GM23338 (cell line): ENCODE results near the gene AREL1. TPM values are rescaled to one million over a fixed set of nuclear protein-coding genes. Genes with fewer than 3 reads are reported as not detected.

Experiments
- ATAC-seq: fragments of 200-7000 bp; cut with Tn5 transposase; 3 replicates; pipeline ENCODE4 v1.9.1; 2020
- DNase-seq: peaks from one replicate; pipeline ENCODE4 v3.0.0-alpha.2; 2015; ENCODE audit warnings: low spot score
- H2AFZ ChIP-seq: fragments of 200-600 bp; sonication (generic); 2 replicates; pipeline ENCODE4 v1.8.0; 2016; ENCODE audit warnings: antibody characterized with exemption, mild to moderate bottlenecking, moderate library complexity
- H3F3A ChIP-seq: fragments of 200-600 bp; sonication (generic); replicated peaks from 2 replicates; pipeline ENCODE4 v1.8.0; 2017; ENCODE audit warnings: antibody characterized with exemption, mixed run types, low read depth
- H3K27ac ChIP-seq: fragments of 200-600 bp; sonication (generic); 2 replicates; pipeline ENCODE4 v1.6.1; 2016; ENCODE audit warnings: low read depth
- H3K27me3 ChIP-seq: fragments of 200-600 bp; sonication (generic); 2 replicates; pipeline ENCODE4 v1.8.0; 2016; ENCODE audit warnings: mild to moderate bottlenecking, mixed run types, moderate library complexity; ENCODE audit not compliant: insufficient read depth
- H3K36me3 ChIP-seq: fragments of 200-600 bp; sonication (generic); 2 replicates; pipeline ENCODE4 v1.8.0; 2016; ENCODE audit warnings: mild to moderate bottlenecking; ENCODE audit not compliant: insufficient read depth
- H3K4me1 ChIP-seq: fragments of 200-600 bp; sonication (generic); 2 replicates; pipeline ENCODE4 v1.8.0; 2016; ENCODE audit warnings: mild to moderate bottlenecking, moderate library complexity; ENCODE audit not compliant: insufficient read depth
- H3K4me2 ChIP-seq: fragments of 200-600 bp; sonication (generic); 2 replicates; pipeline ENCODE4 v1.7.1; 2017; ENCODE audit warnings: mixed run types
- H3K4me3 ChIP-seq: fragments of 200-600 bp; sonication (generic); 2 replicates; pipeline ENCODE4 v1.6.1; 2016; ENCODE audit warnings: mixed run types
- H3K79me2 ChIP-seq: fragments of 200-600 bp; sonication (generic); replicated peaks from 2 replicates; pipeline ENCODE4 v1.8.0; 2017; ENCODE audit warnings: mild to moderate bottlenecking; ENCODE audit not compliant: insufficient read depth
- H3K9me2 ChIP-seq: fragments of 200-600 bp; sonication (generic); 2 replicates; pipeline ENCODE4 v1.8.0; 2017; ENCODE audit not compliant: insufficient read depth
- H4K20me1 ChIP-seq: fragments of 200-600 bp; sonication (generic); replicated peaks from 2 replicates; pipeline ENCODE4 v1.8.0; 2017; ENCODE audit warnings: mild to moderate bottlenecking; ENCODE audit not compliant: insufficient read depth
- H3K27ac Mint-ChIP-seq: 2 replicates; pipeline ENCODE4 v1.8.0; 2020; ENCODE audit warnings: inconsistent platforms, mild to moderate bottlenecking, moderate library complexity, mixed read lengths
- H3K27me3 Mint-ChIP-seq: 3 replicates; pipeline ENCODE4 v1.8.0; 2022; ENCODE audit warnings: low read depth, mild to moderate bottlenecking, moderate library complexity, mixed read lengths, inconsistent platforms; ENCODE audit not compliant: insufficient read depth, poor library complexity
- H3K36me3 Mint-ChIP-seq: 3 replicates; pipeline ENCODE4 v1.8.0; 2021; ENCODE audit warnings: low read depth, mild to moderate bottlenecking, inconsistent platforms, moderate library complexity, mixed read lengths
- H3K4me1 Mint-ChIP-seq: 3 replicates; pipeline ENCODE4 v1.8.0; 2020; ENCODE audit warnings: mild to moderate bottlenecking, inconsistent platforms, mixed read lengths
- H3K4me3 Mint-ChIP-seq: 3 replicates; pipeline ENCODE4 v1.8.0; 2021; ENCODE audit warnings: moderate library complexity, mild to moderate bottlenecking, inconsistent platforms, mixed read lengths
- H3K9me3 Mint-ChIP-seq: 3 replicates; pipeline ENCODE4 v1.8.0; 2020; ENCODE audit warnings: moderate library complexity, mild to moderate bottlenecking, inconsistent platforms, mixed read lengths
- EZH2 ChIP-seq: fragments of 200-600 bp; sonication (generic); IDR thresholded peaks from one replicate; pipeline ENCODE4 v1.8.0; 2017; ENCODE audit warnings: antibody characterized with exemption, mild to moderate bottlenecking, low read depth; ENCODE audit not compliant: unreplicated experiment
- JUNB ChIP-seq: IDR thresholded peaks from one replicate; pipeline ENCODE4 v1.6.1; 2016; ENCODE audit warnings: antibody characterized with exemption; ENCODE audit not compliant: unreplicated experiment
- ZNF331 ChIP-seq: fragments of 250-450 bp; sonication (Bioruptor Pico); IDR thresholded peaks from 2 replicates; pipeline ENCODE4 v1.5.0; 2020; ENCODE audit warnings: low read depth, mild to moderate bottlenecking, moderate library complexity
- polyA plus RNA-seq: library from polyadenylated mRNA; unstranded; fragments of >200 nt; fragmentation: Nextera tagmentation; extraction: Ambion mirVana; gene quantifications from 2 replicates; pipeline ENCODE4 v1.2.1, GENCODE V29; 2016
- total RNA-seq: library from RNA; depleted of rRNA; stranded (reverse); fragments of >200 nt; shearing (Covaris generic); gene quantifications from 2 replicates; pipeline ENCODE4 v1.2.3, GENCODE V29; 2014
- TF ChIP-seq, protein P1 (sequence below): IDR thresholded peaks from 2 replicates; pipeline ENCODE4 v1.6.1; 2016; ENCODE audit warnings: antibody characterized with exemption
- TF ChIP-seq, protein P2 (sequence below): IDR thresholded peaks from one replicate; pipeline ENCODE4 v1.6.1; 2018; ENCODE audit warnings: antibody characterized with exemption; ENCODE audit not compliant: unreplicated experiment
- TF ChIP-seq, protein P3 (sequence below), 2 experiments: fragments of 200-600 bp in 1 of 2; sonication (generic) in 1 of 2; conservative IDR thresholded peaks; 2 replicates each; pipeline versions ENCODE4 v1.5.1 to v1.6.1; 2016 to 2017; ENCODE audit warnings: antibody characterized with exemption in 2 of 2, low read depth in 2 of 2, mild to moderate bottlenecking in 2 of 2, moderate library complexity in 1 of 2

The AREL1 gene
- total and polyA plus RNA-seq, 2 experiments from 2014 or later = 7.5 to 23.6 TPM

DNA sequence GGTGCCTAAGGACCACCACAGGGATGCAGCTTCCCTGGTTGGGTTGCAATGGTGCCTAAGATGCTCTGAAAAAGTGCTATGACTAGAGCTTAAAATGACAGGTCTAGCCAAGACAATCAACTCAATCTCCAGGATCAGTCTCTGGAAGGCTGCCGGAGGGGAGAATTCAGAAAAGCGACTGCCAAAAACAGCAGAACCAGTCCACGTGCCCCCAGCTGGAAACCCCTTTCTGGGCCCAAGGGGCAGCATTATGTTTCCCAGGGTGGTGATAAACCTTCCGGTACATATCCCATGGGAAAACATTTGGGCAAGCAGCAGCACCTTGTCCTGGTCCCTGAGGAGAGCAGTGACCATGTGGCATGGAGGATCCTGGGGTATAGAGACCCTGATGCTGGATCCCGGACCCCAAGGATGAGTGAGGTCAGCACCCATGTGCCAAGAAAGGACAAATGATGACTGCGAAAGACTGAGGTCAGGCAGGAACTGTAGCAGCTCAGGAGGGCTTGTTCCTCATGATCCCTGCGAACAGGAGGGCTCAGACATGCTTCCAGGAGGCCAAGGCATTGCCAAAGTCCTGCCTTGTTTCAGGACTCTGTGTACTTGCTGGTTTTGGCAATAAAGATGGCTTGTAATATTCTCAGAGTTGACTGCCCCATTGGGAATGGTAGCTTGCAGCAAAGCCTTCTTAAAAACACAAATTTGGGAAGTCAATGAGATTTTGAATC lies 51.0 kb downstream of the AREL1 start (continued):
- TF ChIP-seq, protein P1, sequence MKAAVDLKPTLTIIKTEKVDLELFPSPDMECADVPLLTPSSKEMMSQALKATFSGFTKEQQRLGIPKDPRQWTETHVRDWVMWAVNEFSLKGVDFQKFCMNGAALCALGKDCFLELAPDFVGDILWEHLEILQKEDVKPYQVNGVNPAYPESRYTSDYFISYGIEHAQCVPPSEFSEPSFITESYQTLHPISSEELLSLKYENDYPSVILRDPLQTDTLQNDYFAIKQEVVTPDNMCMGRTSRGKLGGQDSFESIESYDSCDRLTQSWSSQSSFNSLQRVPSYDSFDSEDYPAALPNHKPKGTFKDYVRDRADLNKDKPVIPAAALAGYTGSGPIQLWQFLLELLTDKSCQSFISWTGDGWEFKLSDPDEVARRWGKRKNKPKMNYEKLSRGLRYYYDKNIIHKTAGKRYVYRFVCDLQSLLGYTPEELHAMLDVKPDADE = no peak
- no peak for TF ChIP-seq EZH2
- no peak for TF ChIP-seq JUNB

DNA sequence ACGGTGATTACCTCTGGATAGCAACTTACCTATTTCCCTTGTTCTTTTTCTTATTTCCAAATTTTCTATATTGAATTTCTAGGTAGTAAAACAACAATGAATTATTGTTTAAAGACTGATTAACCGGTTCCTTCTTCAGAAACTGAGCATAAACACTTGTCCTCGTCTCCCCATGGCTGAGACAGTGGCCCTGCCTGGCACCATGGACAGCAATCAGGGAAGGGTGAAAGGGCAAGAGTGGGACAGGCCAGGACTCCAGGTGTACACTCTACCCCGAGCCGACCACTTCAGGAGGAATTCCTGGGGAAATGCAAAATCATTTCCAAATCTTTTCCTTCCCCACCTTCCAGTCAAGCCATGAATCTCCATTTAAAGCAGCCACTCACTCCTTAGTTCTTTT lies 52.0 kb downstream of the AREL1 start:
- Histone ChIP-seq H3K79me2 (no peaks in the 10 kb centered on the region), H3F3A (no peaks in the 10 kb centered on the region), H3K4me3 (no peak overlapping the region), H3K36me3 (peaks cover 8% of the 10 kb centered on the region; the same call in 1 of the 2 replicates), H3K4me1 (no peaks in the 10 kb centered on the region), H3K9me2 (no peaks in the 10 kb centered on the region), H3K27ac (no peak overlapping the region), H4K20me1 (no peaks in the 10 kb centered on the region; the same call in 1 of the 2 replicates), H3K27me3 (no peaks in the 10 kb centered on the region), H2AFZ (no peak overlapping the region), H3K4me2 (no peak overlapping the region)
- TF ChIP-seq ZNF331 = no peak
- TF ChIP-seq, protein P2, sequence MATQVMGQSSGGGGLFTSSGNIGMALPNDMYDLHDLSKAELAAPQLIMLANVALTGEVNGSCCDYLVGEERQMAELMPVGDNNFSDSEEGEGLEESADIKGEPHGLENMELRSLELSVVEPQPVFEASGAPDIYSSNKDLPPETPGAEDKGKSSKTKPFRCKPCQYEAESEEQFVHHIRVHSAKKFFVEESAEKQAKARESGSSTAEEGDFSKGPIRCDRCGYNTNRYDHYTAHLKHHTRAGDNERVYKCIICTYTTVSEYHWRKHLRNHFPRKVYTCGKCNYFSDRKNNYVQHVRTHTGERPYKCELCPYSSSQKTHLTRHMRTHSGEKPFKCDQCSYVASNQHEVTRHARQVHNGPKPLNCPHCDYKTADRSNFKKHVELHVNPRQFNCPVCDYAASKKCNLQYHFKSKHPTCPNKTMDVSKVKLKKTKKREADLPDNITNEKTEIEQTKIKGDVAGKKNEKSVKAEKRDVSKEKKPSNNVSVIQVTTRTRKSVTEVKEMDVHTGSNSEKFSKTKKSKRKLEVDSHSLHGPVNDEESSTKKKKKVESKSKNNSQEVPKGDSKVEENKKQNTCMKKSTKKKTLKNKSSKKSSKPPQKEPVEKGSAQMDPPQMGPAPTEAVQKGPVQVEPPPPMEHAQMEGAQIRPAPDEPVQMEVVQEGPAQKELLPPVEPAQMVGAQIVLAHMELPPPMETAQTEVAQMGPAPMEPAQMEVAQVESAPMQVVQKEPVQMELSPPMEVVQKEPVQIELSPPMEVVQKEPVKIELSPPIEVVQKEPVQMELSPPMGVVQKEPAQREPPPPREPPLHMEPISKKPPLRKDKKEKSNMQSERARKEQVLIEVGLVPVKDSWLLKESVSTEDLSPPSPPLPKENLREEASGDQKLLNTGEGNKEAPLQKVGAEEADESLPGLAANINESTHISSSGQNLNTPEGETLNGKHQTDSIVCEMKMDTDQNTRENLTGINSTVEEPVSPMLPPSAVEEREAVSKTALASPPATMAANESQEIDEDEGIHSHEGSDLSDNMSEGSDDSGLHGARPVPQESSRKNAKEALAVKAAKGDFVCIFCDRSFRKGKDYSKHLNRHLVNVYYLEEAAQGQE = peak; percentile 62
- ATAC-seq = no peak
- Mint-ChIP-seq H3K4me1 (no peaks in the 10 kb centered on the region; the same call in 2 of the 3 replicates), H3K4me3 (no peak overlapping the region), H3K27ac (no peak overlapping the region), H3K36me3 (peaks cover 31% of the 10 kb centered on the region), H3K9me3 (no peaks in the 10 kb centered on the region), H3K27me3 (peaks cover 5% of the 10 kb centered on the region)
- DNase-seq = no peak

DNA sequence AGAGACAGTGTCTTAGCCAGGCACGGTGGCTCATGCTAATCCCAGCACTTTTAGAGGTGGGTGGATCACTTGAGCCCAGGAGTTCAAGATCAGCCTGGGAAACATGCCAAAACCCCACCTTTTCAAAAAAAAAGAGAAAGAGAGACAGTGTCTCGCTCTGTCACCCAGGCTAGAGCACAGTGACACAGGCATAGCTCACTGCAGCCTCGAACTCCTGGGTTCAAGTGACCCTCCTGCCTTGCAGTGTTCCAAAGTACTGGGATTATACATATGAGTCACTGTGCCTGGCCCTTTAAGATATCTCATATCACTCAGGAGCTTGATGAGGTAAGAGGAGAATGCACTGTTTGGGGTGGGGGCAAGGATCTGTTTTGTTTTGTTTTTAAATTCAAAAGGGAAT lies 52.7 kb downstream of the AREL1 start:
- Mint-ChIP-seq H3K27me3 (peaks cover 5% of the 10 kb centered on the region), H3K9me3 (no peaks in the 10 kb centered on the region), H3K4me3 (no peak overlapping the region), H3K27ac (no peak overlapping the region), H3K36me3 (peaks cover 31% of the 10 kb centered on the region), H3K4me1 (no peaks in the 10 kb centered on the region; the same call in 2 of the 3 replicates)
- no peak overlapping the region for H2AFZ ChIP-seq
- no peaks in the 10 kb centered on the region for H3K79me2 ChIP-seq
- peaks cover 8% of the 10 kb centered on the region; the same call in 1 of the 2 replicates for H3K36me3 ChIP-seq
- H4K20me1 ChIP-seq = no peaks in the 10 kb centered on the region; the same call in 1 of the 2 replicates
- no peaks in the 10 kb centered on the region for H3K9me2 ChIP-seq
- H3K4me1 ChIP-seq = no peaks in the 10 kb centered on the region
- TF ChIP-seq, protein P3, sequence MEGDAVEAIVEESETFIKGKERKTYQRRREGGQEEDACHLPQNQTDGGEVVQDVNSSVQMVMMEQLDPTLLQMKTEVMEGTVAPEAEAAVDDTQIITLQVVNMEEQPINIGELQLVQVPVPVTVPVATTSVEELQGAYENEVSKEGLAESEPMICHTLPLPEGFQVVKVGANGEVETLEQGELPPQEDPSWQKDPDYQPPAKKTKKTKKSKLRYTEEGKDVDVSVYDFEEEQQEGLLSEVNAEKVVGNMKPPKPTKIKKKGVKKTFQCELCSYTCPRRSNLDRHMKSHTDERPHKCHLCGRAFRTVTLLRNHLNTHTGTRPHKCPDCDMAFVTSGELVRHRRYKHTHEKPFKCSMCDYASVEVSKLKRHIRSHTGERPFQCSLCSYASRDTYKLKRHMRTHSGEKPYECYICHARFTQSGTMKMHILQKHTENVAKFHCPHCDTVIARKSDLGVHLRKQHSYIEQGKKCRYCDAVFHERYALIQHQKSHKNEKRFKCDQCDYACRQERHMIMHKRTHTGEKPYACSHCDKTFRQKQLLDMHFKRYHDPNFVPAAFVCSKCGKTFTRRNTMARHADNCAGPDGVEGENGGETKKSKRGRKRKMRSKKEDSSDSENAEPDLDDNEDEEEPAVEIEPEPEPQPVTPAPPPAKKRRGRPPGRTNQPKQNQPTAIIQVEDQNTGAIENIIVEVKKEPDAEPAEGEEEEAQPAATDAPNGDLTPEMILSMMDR (conservative IDR thresholded peaks at IDR 0.05; ENCODE audit: low read depth in 2 of 2) = no peak
- TF ChIP-seq ZNF331 = no peak
- no peak for TF ChIP-seq JUNB
- TF ChIP-seq, protein P2 = no peak
- TF ChIP-seq EZH2 = no peak
- DNase-seq (no peak), ATAC-seq (no peak)
- H3K4me2 ChIP-seq = no peak overlapping the region
- H3F3A ChIP-seq = no peaks in the 10 kb centered on the region
- no peak overlapping the region for H3K27ac ChIP-seq
- no peaks in the 10 kb centered on the region for H3K27me3 ChIP-seq
- H3K4me3 ChIP-seq = no peak overlapping the region
